K562 (cell line): ENCODE measurements around the gene CCNB1IP1. TPM values are rescaled to one million over a fixed set of nuclear protein-coding genes. Genes with fewer than 3 reads are reported as not detected.

ENCODE experiments used
- ATAC-seq: fragments of 200-7000 bp; cut with Tn5 transposase; 3 replicates; pipeline ENCODE4 v1.9.1; 2020; ENCODE audit warnings: moderate library complexity
- BruUV-seq: library from RNA; stranded (reverse); fragments of 400-500 nt; replicated peaks from 2 replicates; lab custom pipeline; 2021; lab: Mats Ljungman, UMichigan
- CTCF ChIA-PET: fragments of 300-600 bp; formaldehyde crosslinking; extraction: SDS; loops from one replicate; lab custom pipeline; 2021; ENCODE audit warnings: low intra/inter-chr PET ratio; lab: Yijun Ruan, JAX
- POLR2A ChIA-PET: fragments of 300-600, 350-650 bp; sonication (Branson Sonifier 250); formaldehyde crosslinking; extraction: SDS; loops from one replicate; lab custom pipeline; 2021; ENCODE audit warnings: antibody characterized with exemption, inconsistent platforms; lab: Yijun Ruan, JAX
- DNase-seq, 4 experiments: peaks; one replicate each; pipeline versions ENCODE4 v3.0.0 to v3.0.0-alpha.2; 2011 to 2018; ENCODE audit warnings: low spot score in 3 of 4, mixed read lengths in 3 of 4; ENCODE audit errors: extremely low read depth in 1 of 4
- FAIRE-seq: peaks from 2 replicates; lab custom pipeline; 2011; peaks lifted over from hg19 to GRCh38; lab: Jason Lieb, UNC
- H2AFZ ChIP-seq: 2 replicates; pipeline ENCODE4 v1.6.0; 2011; ENCODE audit warnings: low read depth, low read length, control low read depth, inconsistent platforms
- H3K27ac ChIP-seq: fragments of 200-600 bp; 3 replicates; pipeline ENCODE4 v1.8.0; 2011; ENCODE audit warnings: low read depth, mild to moderate bottlenecking, control low read depth, inconsistent platforms, low read length, moderate library complexity, mixed read lengths; ENCODE audit errors: extremely low read depth
- H3K27me3 ChIP-seq, 2 experiments: fragments of 300-600 bp in 1 of 2; 2 replicates in 1 of 2; 3 replicates in 1 of 2; pipeline versions ENCODE4 v1.6.0 to v1.8.0; 2011; ENCODE audit warnings: inconsistent platforms in 2 of 2, low read length in 2 of 2, mild to moderate bottlenecking in 1 of 2, mixed read lengths in 1 of 2, moderate library complexity in 1 of 2; ENCODE audit not compliant: control insufficient read depth in 2 of 2, insufficient read depth in 2 of 2
- H3K36me3 ChIP-seq: fragments of 300-600 bp; 3 replicates; pipeline ENCODE4 v1.8.0; 2011; ENCODE audit warnings: mild to moderate bottlenecking, low read length, inconsistent platforms; ENCODE audit not compliant: control insufficient read depth, insufficient read depth
- H3K4me1 ChIP-seq, 2 experiments: fragments of 200-600 bp in 1 of 2; replicated peaks in 1 of 2; 2 replicates in 1 of 2; 3 replicates in 1 of 2; pipeline versions ENCODE4 v1.5.1 to v1.8.0; 2011; ENCODE audit warnings: inconsistent platforms in 2 of 2, low read length in 2 of 2, mild to moderate bottlenecking in 1 of 2, mixed read lengths in 1 of 2, moderate library complexity in 1 of 2; ENCODE audit not compliant: control insufficient read depth in 2 of 2, insufficient read depth in 2 of 2
- H3K4me2 ChIP-seq: 2 replicates; pipeline ENCODE4 v1.6.1; 2011; ENCODE audit warnings: low read length, control low read depth, inconsistent platforms, mixed read lengths; ENCODE audit not compliant: insufficient read depth
- H3K4me3 ChIP-seq: fragments of 200-600 bp; sonication (generic), shearing (Covaris generic); 2 replicates; pipeline ENCODE4 v1.5.1; 2016; ENCODE audit warnings: control low read depth, inconsistent platforms
- H3K79me2 ChIP-seq: fragments of 200-600 bp; 3 replicates; pipeline ENCODE4 v1.8.0; 2011; ENCODE audit warnings: low read length, inconsistent platforms; ENCODE audit not compliant: control insufficient read depth, insufficient read depth
- H3K9ac ChIP-seq, 2 experiments: 2 replicates each; pipeline versions ENCODE4 v1.6.0 to v1.6.1; 2011; ENCODE audit warnings: low read depth in 2 of 2, low read length in 2 of 2, control low read depth in 1 of 2, inconsistent platforms in 1 of 2, mild to moderate bottlenecking in 1 of 2, mixed read lengths in 1 of 2; ENCODE audit not compliant: insufficient read depth in 1 of 2
- H3K9me1 ChIP-seq: one replicate; pipeline ENCODE4 v1.6.0; 2011; ENCODE audit warnings: inconsistent platforms, mild to moderate bottlenecking, low read length, moderate library complexity; ENCODE audit not compliant: control insufficient read depth, insufficient read depth
- H3K9me3 ChIP-seq: replicated peaks from 2 replicates; pipeline ENCODE4 v1.5.1; 2011; ENCODE audit warnings: low read depth, low read length, inconsistent platforms; ENCODE audit not compliant: control insufficient read depth, insufficient read depth
- H4K20me1 ChIP-seq: replicated peaks from 2 replicates; pipeline ENCODE4 v1.6.1; 2011; ENCODE audit warnings: low read length, inconsistent platforms, mixed read lengths; ENCODE audit not compliant: control insufficient read depth, insufficient read depth
- BCOR ChIP-seq: fragments of 450-650 bp; IDR thresholded peaks from 2 replicates; pipeline ENCODE4 v1.6.1; 2016
- CCAR2 ChIP-seq: fragments of 200-400 bp; formaldehyde crosslinking; IDR thresholded peaks from 2 replicates; pipeline ENCODE4 v1.6.1; 2017; ENCODE audit warnings: mild to moderate bottlenecking, low read depth, low read length
- CREB3 ChIP-seq: fragments of 450-650 bp; conservative IDR thresholded peaks from 2 replicates; pipeline ENCODE4 v1.6.1; 2016; ENCODE audit warnings: missing genetic modification characterization, low read depth, mild to moderate bottlenecking, missing compliant biosample characterization, moderate library complexity
- ESRRB ChIP-seq: fragments of 250-450 bp; sonication (Bioruptor Pico); IDR thresholded peaks from 2 replicates; pipeline ENCODE4 v1.5.0; 2020; ENCODE audit warnings: mild to moderate bottlenecking, moderate library complexity, borderline replicate concordance
- EZH2 ChIP-seq: IDR thresholded peaks from 2 replicates; pipeline ENCODE4 v1.6.1; 2012; ENCODE audit warnings: low read depth, mild to moderate bottlenecking, inconsistent platforms, low read length, borderline replicate concordance
- FOXJ2 ChIP-seq: fragments of 200-800 bp; sonication (Bioruptor generic); IDR thresholded peaks from 2 replicates; pipeline ENCODE4 v1.6.1; 2016; ENCODE audit warnings: missing genetic modification characterization, missing compliant biosample characterization
- MEIS2 ChIP-seq: fragments of 450-650 bp; IDR thresholded peaks from 2 replicates; pipeline ENCODE4 v1.6.1; 2014; ENCODE audit warnings: mild to moderate bottlenecking; ENCODE audit not compliant: partially characterized antibody
- MTF1 ChIP-seq: fragments of 250-450 bp; sonication (Bioruptor Pico); IDR thresholded peaks from 2 replicates; pipeline ENCODE4 v1.9.0; 2021; ENCODE audit warnings: moderate library complexity, mild to moderate bottlenecking, inconsistent platforms, borderline replicate concordance
- PHF21A ChIP-seq: fragments of 450-650 bp; IDR thresholded peaks from 2 replicates; pipeline ENCODE4 v1.6.1; 2017; ENCODE audit warnings: low read depth, borderline replicate concordance
- RNF2 ChIP-seq: sonication (generic); IDR thresholded peaks from 2 replicates; pipeline ENCODE4 v1.6.1; 2016
- SLC30A9 ChIP-seq: fragments of 250-450 bp; sonication (Bioruptor Pico); IDR thresholded peaks from 2 replicates; pipeline ENCODE4 v1.8.0; 2022; ENCODE audit warnings: mild to moderate bottlenecking, moderate library complexity
- SRSF3 ChIP-seq: fragments of 200-400 bp; formaldehyde crosslinking; IDR thresholded peaks from 2 replicates; pipeline ENCODE4 v1.6.1; 2016; ENCODE audit warnings: mild to moderate bottlenecking, low read length, moderate library complexity; ENCODE audit not compliant: insufficient read depth
- TRIM24 ChIP-seq, 2 experiments: fragments of 450-650 bp; IDR thresholded peaks; 2 replicates each; pipeline ENCODE4 v1.6.1; 2016
- ZBTB33 ChIP-seq: sonication (generic); formaldehyde crosslinking; IDR thresholded peaks from 2 replicates; pipeline ENCODE4 v1.8.1; 2023; ENCODE audit warnings: mild to moderate bottlenecking, missing genetic modification reagents
- ZNF3 ChIP-seq: fragments of 250-450 bp; sonication (Bioruptor Pico); IDR thresholded peaks from 2 replicates; pipeline ENCODE4 v1.5.0; 2021; ENCODE audit warnings: mild to moderate bottlenecking, moderate library complexity
- ZNF431 ChIP-seq: sonication (generic); formaldehyde crosslinking; IDR thresholded peaks from 2 replicates; pipeline ENCODE4 v1.8.0; 2022; ENCODE audit warnings: mild to moderate bottlenecking, missing genetic modification reagents
- ZNF699 ChIP-seq: fragments of 250-450 bp; sonication (Bioruptor Pico); IDR thresholded peaks from 2 replicates; pipeline ENCODE4 v1.8.0; 2021; ENCODE audit warnings: mild to moderate bottlenecking, moderate library complexity; ENCODE audit not compliant: insufficient replicate concordance
- WGBS: fragments of 100-300 bp; shearing (Covaris generic); methylation state at CpG from one replicate; pipeline ENCODE4 v1.1.6; 2016; ENCODE audit warnings: low coverage, mixed read lengths; ENCODE audit not compliant: insufficient coverage; ENCODE audit errors: missing lambda C conversion rate; 5-methylcytosine and 5-hydroxymethylcytosine counted together
- in situ Hi-C: fragments of 300-500 bp; cut with MboI; formaldehyde crosslinking; loops from 4 replicates; pipeline ENCODE4 v1.15.0; 2018; ENCODE audit warnings: inconsistent platforms, mixed read lengths
- intact Hi-C: fragments of 100-400 bp; cut with micrococcal nuclease; formaldehyde crosslinking; loops from 2 replicates; pipeline ENCODE4 v1.14.2; 2022
- polyA plus RNA-seq, 8 experiments: library from polyadenylated mRNA; depleted of rRNA in 4 of 8; stranded (reverse) in 5 of 8; unstranded in 3 of 8; fragments of >200 nt; fragmentation: Nextera tagmentation in 2 of 8; fragmentation: Illumina TruSeq in 1 of 8; extraction: Ambion mirVana in 2 of 8; extraction: Trizol in 1 of 8; gene quantifications; 2 replicates each; pipeline versions ENCODE4 v1.2.1 to v1.2.3, GENCODE V29; 2011 to 2014; ENCODE audit warnings: inconsistent platforms in 1 of 8, missing spikeins in 1 of 8
- total RNA-seq, 7 experiments: library from RNA; depleted of rRNA in 6 of 7; stranded (reverse); fragments of >200 nt in 6 of 7; fragmentation: Illumina TruSeq in 2 of 7; extraction: Trizol in 2 of 7; gene quantifications; 2 replicates each; pipeline versions ENCODE4 v1.2.1 to v1.2.3, GENCODE V29; 2011 to 2021; ENCODE audit warnings: low replicate concordance in 1 of 7

Gene CCNB1IP1
- total and polyA plus RNA-seq, 9 of the 15 experiments (the other 6 are each of a cell fraction or from before 2014, with no cell fraction given): 51.8 to 152 (median 81.0) TPM

DNA sequence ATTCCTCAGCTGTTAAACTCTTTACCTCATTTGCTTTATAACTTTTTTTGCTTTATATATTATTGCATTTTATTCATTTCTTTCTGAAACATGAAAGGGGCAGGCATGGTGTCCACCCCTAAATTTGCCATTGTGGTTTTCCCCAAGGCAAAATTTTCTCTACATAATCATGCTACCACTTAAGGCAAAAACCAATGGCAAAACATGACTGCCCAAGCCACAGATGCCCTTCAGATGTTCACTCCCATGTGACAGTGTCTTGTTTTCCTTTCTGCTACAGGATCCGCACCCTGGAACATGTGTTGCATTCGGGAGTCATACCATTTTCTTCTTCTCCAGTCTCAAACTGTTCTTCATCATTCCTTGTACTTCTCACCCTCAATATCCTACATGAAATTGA, 55.7 kb downstream of the CCNB1IP1 start:
- H3K9me1 ChIP-seq: no peaks in the 10 kb centered on the region
- H3K4me3 ChIP-seq: no peak overlapping the region
- 90% methylated on average over 2 of the region's 2 CpGs for WGBS
- DNase-seq (no peak), ATAC-seq (no peak), FAIRE-seq (no peak)
- H3K4me1 ChIP-seq: peaks cover 0 to 4% of the 10 kb centered on the region in 2 experiments; a peak in 2 of 5 replicates
- H3K9ac ChIP-seq: no peak overlapping the region
- H3K79me2 ChIP-seq: no peaks in the 10 kb centered on the region
- in situ Hi-C loops: no loop called here
- H3K27me3 ChIP-seq: no peaks in the 10 kb centered on the region
- H3K27ac ChIP-seq: no peak overlapping the region
- CTCF ChIA-PET: no interaction called here
- no peak for TF ChIP-seq CCAR2
- TF ChIP-seq PHF21A: no peak
- no peak for TF ChIP-seq ZBTB33 (CRISPR knock-in tag)
- TF ChIP-seq TRIM24 (IDR thresholded peaks at IDR 0.05): no peak
- TF ChIP-seq ZNF3 (CRISPR knock-in tag): no peak
- no peak for TF ChIP-seq ZNF699 (CRISPR knock-in tag)
- TF ChIP-seq SRSF3: no peak
- TF ChIP-seq BCOR: no peak
- no peak for TF ChIP-seq EZH2
- TF ChIP-seq ZNF431 (CRISPR knock-in tag): no peak
- no peak for TF ChIP-seq CREB3 (tag)
- no peak for TF ChIP-seq FOXJ2 (tag)
- TF ChIP-seq MEIS2: no peak
- no peak for TF ChIP-seq MTF1 (CRISPR knock-in tag)
- no peak for TF ChIP-seq ESRRB (CRISPR knock-in tag)
- no peak for TF ChIP-seq SLC30A9 (CRISPR knock-in tag)
- TF ChIP-seq RNF2: no peak
- H4K20me1 ChIP-seq: no peaks in the 10 kb centered on the region
- no peak overlapping the region for H3K4me2 ChIP-seq
- H2AFZ ChIP-seq: no peak overlapping the region
- H3K36me3 ChIP-seq: no peaks in the 10 kb centered on the region
- intact Hi-C loops: no loop called here
- no peaks in the 10 kb centered on the region for H3K9me3 ChIP-seq
- POLR2A ChIA-PET: no interaction called here
- no TSS peak for BruUV-seq
